Measurements from ENCODE around the gene CXCL14. TPM values are rescaled to one million over a fixed set of nuclear protein-coding genes. Genes with fewer than 3 reads are reported as not detected.

CXCL14 gene
- total and polyA plus RNA-seq, 2 donors = 16.0 to 107 TPM

DNA sequence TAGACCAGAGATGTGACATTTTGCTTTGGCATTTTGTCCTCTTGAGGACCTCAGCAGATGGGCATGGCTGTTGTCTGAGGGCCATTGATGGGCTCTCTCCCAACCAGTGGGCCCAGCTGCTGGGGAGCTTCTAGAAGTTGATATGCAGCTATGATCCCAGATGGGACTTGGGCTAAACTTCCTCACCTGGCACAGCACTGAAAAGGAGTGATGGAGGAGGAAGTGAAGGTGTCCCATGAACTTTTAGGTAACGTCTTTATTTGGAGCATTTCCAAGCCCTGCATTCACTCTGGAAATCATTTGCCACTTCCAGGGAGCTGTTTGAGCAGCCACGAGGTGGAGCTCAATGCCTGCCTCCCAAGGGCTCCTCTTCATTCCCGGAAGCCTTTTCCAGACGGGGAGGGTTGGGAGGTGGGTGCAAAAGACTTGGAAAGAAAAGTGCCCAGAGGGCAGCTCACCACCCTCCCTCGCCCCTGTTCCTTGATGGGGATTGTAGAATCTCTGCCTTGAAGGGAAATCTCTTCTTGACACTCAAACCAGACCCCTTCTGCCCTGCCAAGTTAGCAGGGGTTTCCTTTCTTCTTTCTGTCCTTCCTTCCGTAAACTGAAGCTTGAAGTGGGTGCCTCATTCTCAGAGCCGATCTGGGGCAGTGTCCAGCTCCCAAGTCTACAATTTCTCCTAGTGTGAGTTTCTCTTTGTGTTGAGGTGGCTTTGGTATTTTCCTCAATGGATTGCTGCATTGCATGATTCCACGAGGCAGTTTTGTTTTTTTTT lies 24.9 kb downstream of the CXCL14 start:
- no peak overlapping the region for H3K4me3 ChIP-seq (ENCODE audit: low read depth, low read length)
- WGBS = 16% methylated on average over 8 of the region's 8 CpGs
- H3K36me3 ChIP-seq (ENCODE audit: insufficient read depth) = no peaks in the 10 kb centered on the region
- DNase-seq (ENCODE audit: extremely low spot score) = no peak
- no peaks in the 10 kb centered on the region for H3K4me1 ChIP-seq (ENCODE audit: insufficient read depth)
- no peak overlapping the region for H3K27ac ChIP-seq (ENCODE audit: low read depth)

DNA sequence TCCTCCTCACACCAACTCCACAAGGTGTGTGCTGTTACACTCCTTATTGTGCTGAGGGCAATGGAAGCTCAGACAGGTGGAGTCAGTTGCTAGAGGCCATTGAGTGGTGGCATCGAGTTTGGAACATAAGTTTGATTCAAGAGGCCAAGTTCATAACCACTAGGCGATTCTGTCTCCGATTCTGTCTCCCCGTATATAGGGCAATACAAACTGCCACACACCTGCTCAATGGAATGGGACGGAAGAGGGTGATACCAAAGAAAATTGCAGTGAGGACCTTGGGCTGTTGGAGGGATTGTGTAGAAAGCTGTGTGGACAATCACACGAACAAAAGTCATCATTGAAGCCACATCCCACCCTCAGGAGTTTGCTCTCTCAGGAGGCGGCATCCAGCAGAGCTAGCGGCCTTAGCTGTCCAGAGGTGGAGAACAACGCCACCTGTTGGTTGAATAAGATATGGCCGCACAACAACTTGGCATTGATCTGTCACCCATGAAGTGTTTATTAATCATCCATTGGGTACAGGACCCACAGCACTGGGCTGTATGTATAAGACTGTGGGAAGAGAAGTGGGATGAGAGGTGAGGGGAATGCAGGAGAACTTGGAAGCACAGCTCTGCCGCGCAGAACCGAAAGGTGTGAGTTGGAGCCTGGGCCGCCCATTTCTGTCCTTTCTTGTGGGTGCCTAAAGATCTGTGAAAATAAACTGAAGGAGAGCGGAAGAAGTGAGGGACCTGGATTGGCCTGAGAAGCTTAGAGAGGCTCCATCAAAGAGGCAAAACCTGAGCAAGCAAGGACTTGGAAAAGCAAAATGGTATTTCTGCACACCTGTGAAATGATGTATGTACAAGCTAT lies 27.0 kb downstream of the CXCL14 start:
- DNase-seq (ENCODE audit: extremely low spot score) = no peak
- Histone ChIP-seq H3K4me3 (ENCODE audit: low read depth, low read length) (no peak overlapping the region), H3K27ac (ENCODE audit: low read depth) (no peak overlapping the region), H3K36me3 (ENCODE audit: insufficient read depth) (no peaks in the 10 kb centered on the region), H3K4me1 (ENCODE audit: insufficient read depth) (no peaks in the 10 kb centered on the region)
- WGBS = 44% methylated on average over 15 of the region's 15 CpGs

DNA sequence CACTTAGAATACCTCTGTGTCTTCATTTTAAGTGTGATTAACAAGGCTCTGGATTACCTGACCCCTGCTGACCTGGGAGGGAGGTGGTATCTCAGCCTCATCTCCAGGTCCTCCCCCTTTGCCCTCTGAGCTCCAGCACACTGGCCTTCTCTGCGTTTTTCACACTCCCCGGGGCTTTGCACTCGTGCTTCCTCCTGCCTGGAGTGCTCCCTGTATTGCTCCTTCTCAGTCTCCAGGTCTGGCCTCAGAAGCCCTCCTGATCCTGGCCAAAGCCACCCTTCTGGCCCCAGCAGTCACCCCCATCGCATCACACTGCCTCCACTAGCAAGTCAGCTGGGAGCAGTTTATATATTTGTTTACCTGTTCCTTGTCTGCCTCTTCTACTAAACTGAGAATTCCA lies 29.4 kb downstream of the CXCL14 start:
- WGBS = 44% methylated on average over 4 of the region's 4 CpGs
- no peak for DNase-seq (ENCODE audit: extremely low spot score)
- Histone ChIP-seq H3K4me1 (ENCODE audit: insufficient read depth) (no peaks in the 10 kb centered on the region), H3K4me3 (ENCODE audit: low read depth, low read length) (no peak overlapping the region), H3K27ac (ENCODE audit: low read depth) (no peak overlapping the region), H3K36me3 (ENCODE audit: insufficient read depth) (no peaks in the 10 kb centered on the region)

DNA sequence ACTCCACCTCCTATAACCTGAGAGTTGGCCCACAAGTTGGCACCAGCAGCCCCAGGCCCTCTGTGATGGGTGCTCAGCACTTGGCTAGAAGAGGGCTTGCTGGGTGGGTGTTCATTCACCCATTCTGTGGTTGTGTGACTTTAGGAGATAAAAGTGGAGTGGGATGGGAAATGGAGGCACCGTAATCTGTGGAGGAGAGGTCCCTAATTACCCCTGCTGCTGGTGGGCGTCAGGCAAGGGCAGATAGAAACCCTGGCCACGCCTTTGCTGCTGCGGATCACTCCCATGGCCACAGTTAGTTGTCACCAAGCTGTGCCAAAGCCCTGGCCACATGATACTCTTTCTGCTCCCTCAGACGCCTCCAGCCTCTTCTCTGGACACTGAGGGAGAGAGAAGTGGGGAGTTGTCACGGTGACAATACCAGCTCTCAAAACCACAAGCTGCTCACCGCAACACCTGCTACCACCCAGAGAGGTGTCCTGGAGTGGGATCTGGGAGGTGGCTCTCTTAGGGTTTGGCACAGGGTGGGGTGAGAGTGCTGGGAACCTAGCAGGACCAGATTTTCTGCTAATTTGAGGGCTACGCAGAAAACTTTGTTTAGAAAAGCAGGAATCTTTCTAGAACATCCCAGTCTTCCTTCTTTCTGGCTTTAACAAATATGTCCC lies 31.1 kb downstream of the CXCL14 start:
- no peaks in the 10 kb centered on the region for H3K36me3 ChIP-seq (ENCODE audit: insufficient read depth)
- H3K4me1 ChIP-seq (ENCODE audit: insufficient read depth) = no peaks in the 10 kb centered on the region
- H3K4me3 ChIP-seq (ENCODE audit: low read depth, low read length) = no peak overlapping the region
- no peak overlapping the region for H3K27ac ChIP-seq (ENCODE audit: low read depth)
- WGBS = 65% methylated on average over 8 of the region's 8 CpGs
- no peak for DNase-seq (ENCODE audit: extremely low spot score)

DNA sequence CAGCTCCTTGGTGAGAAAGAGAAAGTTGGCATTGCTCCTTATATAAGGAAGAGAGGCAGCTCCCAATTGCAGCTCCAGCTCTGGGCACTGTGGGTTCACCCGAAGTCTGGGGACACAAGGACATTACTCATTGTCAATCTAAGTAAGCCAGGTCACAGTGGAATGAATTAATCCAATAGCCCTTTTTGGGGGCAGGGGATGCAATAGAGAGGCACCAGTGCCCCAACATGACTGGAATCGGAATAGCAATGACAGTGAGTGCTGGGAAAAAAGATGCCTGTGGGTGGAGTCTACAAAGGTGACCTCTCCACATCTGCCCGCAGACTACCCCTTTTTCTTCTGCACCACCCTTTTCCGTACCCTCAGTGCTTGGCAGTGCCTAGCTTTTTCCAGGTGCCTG lies 31.9 kb downstream of the CXCL14 start:
- WGBS = 65% methylated on average over 4 of the region's 4 CpGs

DNA sequence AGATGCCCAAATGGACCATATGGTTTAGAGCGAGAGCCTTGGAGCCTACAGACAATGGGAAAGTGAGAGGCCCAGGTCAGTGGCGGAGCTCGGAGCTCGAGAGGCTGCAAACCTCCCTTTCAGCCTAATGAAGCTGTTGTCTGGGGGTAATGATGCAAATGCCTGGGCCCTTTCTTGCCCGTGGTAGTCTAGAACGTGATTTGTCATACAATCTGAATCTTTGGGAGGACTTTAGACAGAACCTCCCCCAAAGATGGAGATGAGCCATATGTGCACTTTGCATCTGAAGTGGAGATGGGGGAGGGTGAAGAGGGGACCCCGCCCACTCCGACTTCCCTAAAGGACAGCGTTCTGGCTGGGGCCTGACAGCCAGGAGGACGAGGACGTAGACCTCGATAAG lies 32.7 kb downstream of the CXCL14 start:
- 74% methylated on average over 12 of the region's 12 CpGs for WGBS
- Histone ChIP-seq H3K4me3 (ENCODE audit: low read depth, low read length) (no peak overlapping the region), H3K36me3 (ENCODE audit: insufficient read depth) (no peaks in the 10 kb centered on the region), H3K4me1 (ENCODE audit: insufficient read depth) (no peaks in the 10 kb centered on the region), H3K27ac (ENCODE audit: low read depth) (no peak overlapping the region)
- DNase-seq (ENCODE audit: extremely low spot score) = no peak

More for the DNA sequence above, 31.9 kb downstream of the CXCL14 start:
- H3K36me3 ChIP-seq (ENCODE audit: insufficient read depth) = no peaks in the 10 kb centered on the region
- no peak overlapping the region for H3K4me3 ChIP-seq (ENCODE audit: low read depth, low read length)
- H3K4me1 ChIP-seq (ENCODE audit: insufficient read depth) = no peaks in the 10 kb centered on the region
- DNase-seq (ENCODE audit: extremely low spot score) = no peak
- no peak overlapping the region for H3K27ac ChIP-seq (ENCODE audit: low read depth)

DNA sequence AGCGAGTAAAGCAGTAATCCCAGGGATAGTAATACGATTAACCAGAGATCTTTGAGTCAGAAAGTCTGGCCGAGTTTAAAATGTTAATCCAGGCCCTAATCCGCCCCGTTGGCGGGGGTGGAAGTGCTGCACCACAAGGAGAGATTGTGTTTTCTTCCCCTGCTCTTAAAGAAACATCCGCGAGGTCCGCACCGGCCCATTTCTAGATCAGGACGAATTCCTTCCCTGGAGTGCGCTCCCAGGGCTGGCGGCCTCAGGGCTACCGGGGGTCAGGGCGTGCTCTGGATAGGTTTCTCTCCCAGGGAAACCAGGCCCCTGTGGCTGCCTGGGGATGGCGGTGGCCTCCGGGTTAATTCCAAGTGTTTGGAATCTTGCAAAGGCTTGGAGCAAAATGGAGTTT lies 33.7 kb downstream of the CXCL14 start:
- no peaks in the 10 kb centered on the region for H3K4me1 ChIP-seq (ENCODE audit: insufficient read depth)
- no peak overlapping the region for H3K4me3 ChIP-seq (ENCODE audit: low read depth, low read length)
- WGBS = 54% methylated on average over 17 of the region's 17 CpGs
- no peak for DNase-seq (ENCODE audit: extremely low spot score)
- no peak overlapping the region for H3K27ac ChIP-seq (ENCODE audit: low read depth)
- H3K36me3 ChIP-seq (ENCODE audit: insufficient read depth) = no peaks in the 10 kb centered on the region

DNA sequence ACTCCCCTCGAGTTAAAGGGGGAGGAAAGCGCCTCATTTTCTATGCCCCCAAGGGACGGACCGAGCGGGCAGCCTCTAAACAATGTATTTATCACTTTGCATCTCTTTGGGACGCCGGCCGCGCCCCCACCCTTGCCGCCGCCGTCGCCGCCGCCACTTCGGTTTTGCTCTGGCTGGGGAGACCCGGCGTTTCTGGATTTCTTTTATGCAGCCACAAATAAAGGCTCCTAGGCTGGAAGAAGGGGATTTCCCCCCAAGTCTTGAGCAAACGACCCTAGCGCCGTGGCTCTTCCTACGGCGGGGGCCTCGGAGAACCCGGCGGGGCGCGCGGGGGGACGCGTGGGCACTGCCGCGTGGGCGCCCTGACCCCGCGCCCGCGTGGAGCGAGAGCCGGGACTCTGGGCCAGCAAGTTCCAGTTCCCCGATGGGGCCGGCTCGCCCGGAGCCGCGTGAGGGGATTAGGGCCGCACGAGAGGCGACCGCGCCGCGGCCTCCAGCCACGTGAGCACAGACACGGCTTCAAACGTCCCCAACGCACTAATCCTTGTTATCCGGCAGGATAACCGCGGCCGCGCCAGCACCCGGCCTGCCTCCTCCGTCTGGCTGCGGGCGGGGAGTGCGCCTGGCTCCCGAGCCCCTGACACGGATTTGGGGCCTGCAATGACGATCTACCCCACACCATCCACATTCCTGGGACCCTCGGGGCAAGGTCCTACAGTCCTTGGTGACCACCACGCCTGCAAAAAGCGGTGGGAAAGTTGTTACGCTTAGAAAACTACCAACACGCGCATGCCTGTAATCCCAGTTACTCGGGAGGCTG lies 35.1 kb downstream of the CXCL14 start:
- Histone ChIP-seq H3K4me1 (ENCODE audit: insufficient read depth) (no peaks in the 10 kb centered on the region), H3K4me3 (ENCODE audit: low read depth, low read length) (peak overlapping the region; percentile 38), H3K27ac (ENCODE audit: low read depth) (peak overlapping the region; percentile 0), H3K36me3 (ENCODE audit: insufficient read depth) (no peaks in the 10 kb centered on the region)
- no peak for DNase-seq (ENCODE audit: extremely low spot score)
- WGBS = 7% methylated on average over 77 of the region's 77 CpGs

DNA sequence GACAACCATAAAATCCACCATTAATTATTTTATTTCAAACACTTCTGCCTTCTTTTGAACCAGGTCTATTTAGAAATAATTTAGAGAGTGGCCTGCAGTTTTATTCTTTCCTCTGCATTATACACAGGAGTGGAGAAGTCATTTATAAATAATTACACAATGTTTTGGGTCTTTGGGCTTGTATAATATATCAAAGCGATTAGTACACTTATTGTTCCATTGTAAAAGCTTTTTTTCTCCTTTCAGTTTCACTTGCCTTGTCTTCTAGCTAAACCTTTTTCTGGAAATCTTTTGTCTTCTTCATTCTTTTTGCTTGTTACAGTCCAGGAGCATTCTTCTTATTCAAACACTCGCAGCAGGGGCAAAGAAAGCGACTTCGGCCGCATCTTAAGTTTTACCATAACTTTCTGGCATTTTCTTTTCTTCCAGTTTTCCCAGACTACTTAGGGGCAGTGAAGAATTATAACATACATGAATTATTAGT lies 35.7 kb downstream of the CXCL14 start:
- Histone ChIP-seq H3K4me3 (ENCODE audit: low read depth, low read length) (peak overlapping the region; percentile 38), H3K27ac (ENCODE audit: low read depth) (no peak overlapping the region), H3K36me3 (ENCODE audit: insufficient read depth) (no peaks in the 10 kb centered on the region), H3K4me1 (ENCODE audit: insufficient read depth) (no peaks in the 10 kb centered on the region)
- DNase-seq (ENCODE audit: extremely low spot score) = no peak
- WGBS = 56% methylated on average over 5 of the region's 5 CpGs

DNA sequence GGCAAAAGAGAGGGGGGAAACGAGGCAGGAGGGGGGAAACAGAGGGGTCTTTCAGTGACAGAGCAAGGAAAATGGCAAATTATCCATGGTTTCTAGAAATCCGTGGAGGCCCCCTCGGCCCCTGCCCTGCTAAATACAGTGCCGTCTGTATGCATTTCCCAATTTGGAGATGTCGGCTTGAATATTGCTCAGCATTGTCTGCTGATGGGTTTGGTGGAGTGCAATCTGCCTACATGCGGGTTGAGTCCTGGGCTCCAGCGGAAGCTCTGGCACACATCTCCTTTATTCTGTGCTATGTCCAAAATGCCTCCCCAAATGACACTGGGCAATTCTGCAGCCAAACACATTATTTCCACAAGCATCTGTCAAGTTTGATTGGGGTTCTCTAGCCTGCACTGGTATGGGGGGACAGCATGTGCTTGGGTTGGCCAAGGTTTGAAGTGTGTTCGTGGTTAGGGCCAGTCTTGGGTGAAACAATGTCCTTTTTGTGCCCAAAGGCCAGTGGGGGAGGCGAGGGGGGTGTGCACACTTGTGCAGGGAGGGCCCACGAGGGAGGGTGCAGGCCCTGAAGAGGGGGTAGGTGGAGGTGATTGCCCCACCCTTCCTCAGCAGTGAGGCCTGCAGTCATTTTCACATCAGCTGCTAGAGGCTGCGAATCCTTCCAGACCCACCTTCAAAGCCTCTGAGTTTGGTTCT lies 36.8 kb downstream of the CXCL14 start:
- Histone ChIP-seq H3K36me3 (ENCODE audit: insufficient read depth) (no peaks in the 10 kb centered on the region), H3K4me3 (ENCODE audit: low read depth, low read length) (no peak overlapping the region), H3K4me1 (ENCODE audit: insufficient read depth) (no peaks in the 10 kb centered on the region), H3K27ac (ENCODE audit: low read depth) (no peak overlapping the region)
- 61% methylated on average over 11 of the region's 11 CpGs for WGBS
- no peak for DNase-seq (ENCODE audit: extremely low spot score)

DNA sequence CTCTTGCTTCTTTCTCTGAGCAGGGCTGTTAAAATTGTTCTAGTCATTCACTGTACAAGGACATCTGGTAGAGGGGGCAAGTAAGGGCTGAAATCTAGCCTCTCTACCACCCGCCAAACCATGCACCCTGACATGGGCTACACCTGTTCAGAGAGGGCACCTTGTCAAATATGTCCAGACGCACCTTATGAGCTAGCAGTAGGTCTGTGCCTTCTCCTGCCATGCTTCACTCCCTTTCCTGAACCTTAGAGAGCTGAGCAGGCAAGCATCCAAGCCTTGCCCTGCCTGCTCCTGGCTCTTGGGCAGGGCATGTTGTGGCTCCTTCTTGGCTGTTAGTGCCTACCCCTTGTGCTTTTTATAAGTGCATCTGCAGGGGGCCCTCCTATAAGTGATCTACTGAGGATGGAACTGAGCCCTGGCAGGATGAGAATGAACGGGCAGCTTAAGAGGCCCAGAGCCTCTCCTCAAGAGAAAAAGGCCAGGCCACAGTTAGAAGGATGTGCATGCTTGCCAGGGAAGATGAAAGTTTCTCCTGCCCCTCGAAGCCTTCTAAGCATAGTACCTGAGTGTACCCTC lies 39.3 kb downstream of the CXCL14 start:
- Histone ChIP-seq H3K27ac (ENCODE audit: low read depth) (no peak overlapping the region), H3K4me1 (ENCODE audit: insufficient read depth) (no peaks in the 10 kb centered on the region), H3K4me3 (ENCODE audit: low read depth, low read length) (no peak overlapping the region), H3K36me3 (ENCODE audit: insufficient read depth) (no peaks in the 10 kb centered on the region)
- DNase-seq (ENCODE audit: extremely low spot score) = no peak
- WGBS = 85% methylated on average over 4 of the region's 4 CpGs

DNA sequence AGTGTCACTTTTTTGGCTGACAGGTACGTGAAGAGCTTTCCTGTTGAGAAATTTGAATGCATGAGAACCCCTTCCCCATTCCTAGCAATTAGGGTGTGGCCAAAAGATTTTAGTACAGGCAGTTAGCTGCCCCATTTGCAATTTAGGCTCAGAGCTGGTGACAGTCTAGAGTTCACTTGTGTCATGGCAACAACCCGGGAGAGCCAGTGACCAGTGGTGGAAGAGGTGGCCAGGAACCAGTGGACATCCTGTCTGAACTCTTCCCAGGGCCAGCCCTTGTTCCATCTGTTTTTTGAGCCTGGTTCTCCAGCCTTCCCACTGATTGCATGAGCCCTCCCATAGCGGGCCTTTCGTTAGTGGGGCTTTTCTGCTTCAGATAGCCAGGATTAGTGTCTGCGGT lies 40.5 kb downstream of the CXCL14 start:
- no peak overlapping the region for H3K4me3 ChIP-seq (ENCODE audit: low read depth, low read length)
- 86% methylated on average over 5 of the region's 5 CpGs for WGBS
- H3K27ac ChIP-seq (ENCODE audit: low read depth) = no peak overlapping the region
- no peak for DNase-seq (ENCODE audit: extremely low spot score)
- H3K36me3 ChIP-seq (ENCODE audit: insufficient read depth) = no peaks in the 10 kb centered on the region
- no peaks in the 10 kb centered on the region for H3K4me1 ChIP-seq (ENCODE audit: insufficient read depth)

Data from urinary bladder (tissue), 4 donors.